Measurements from ENCODE around the gene ZAR1L.

Gene ZAR1L

GRCh38 chr13:32300920-32301319 is 14.2 kb downstream of the ZAR1L start:
- no peak for DNase-seq

DNA sequence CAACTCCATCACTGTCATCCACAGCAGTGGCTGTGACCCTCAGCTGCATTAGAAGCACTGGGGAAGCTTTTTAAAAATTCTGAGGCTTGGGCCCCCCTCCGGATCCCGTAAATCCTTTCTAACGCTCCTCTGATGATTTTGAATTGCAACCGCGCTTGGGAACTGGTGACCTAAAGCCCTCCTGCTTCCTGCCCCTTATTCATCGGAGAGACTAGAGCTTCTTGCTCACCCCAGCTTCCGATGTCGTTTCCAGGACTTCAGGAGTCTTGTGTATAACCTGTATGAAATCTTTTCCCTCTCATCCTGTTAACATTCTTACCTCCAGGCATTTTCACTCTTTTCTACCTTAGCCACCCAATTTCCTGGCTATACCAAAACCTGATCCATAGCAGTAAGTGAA is 14.8 kb downstream of the ZAR1L start:
- DNase-seq = no peak

GRCh38 chr13:32299893-32300292 is 15.3 kb downstream of the ZAR1L start:
- DNase-seq = no peak

DNA sequence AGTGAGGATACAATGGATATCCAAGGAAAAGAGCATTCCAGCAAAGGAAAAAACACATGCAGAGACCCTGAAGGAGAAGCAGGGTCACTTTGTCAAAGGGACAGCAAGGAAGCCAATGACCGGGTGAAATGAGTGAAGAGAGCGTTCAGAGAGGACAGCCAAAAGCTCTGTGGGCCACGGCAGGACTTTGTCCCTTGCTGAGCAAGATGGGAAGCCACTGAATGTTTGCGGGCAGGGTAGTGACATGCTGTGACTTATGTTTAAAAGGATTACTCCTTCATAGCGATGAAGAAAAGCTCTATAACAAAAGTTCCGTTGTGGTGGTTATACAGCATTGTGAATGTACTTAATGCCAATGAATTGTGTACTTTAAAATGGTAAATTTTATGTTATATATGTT is 16.5 kb downstream of the ZAR1L start:
- no peak for DNase-seq

DNA sequence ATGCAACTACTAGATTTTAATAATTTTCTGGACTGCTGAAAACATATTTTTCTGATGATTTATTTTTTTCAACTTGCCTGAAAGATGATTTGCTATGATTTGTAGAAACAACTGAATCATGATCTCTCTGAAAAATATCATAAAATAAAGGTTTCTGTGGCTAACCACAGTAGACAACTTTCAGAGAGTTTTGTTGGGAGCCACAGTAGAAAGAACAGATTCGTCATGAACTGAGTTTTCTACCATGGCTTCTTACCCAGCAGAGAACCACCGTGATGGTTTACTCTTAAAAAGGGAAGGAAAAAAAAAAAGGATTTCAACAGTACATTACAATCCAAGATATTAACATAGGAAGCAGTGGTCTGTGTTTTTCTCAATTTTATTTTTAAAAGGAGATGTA is 18.0 kb downstream of the ZAR1L start:
- no peak for DNase-seq

DNA sequence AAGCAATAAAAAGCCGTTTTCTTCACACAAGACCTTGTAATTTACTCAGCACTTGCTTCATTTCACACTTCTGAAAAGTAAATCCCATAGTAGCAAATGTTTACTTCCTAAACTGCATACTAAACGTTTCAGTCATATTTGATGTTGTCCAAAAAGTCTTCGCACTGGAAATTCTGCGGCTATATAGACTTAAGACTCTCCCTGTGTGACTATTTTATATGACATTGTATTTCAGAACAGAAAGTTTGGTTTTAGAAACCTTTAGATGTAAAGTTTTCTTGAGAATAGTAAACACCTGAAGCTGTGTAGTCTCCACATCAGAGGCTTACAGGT is 29.6 kb downstream of the ZAR1L start:
- DNase-seq = no peak

GRCh38 chr13:32284927-32285632 is 30.1 kb downstream of the ZAR1L start:
- no peak for DNase-seq

DNA sequence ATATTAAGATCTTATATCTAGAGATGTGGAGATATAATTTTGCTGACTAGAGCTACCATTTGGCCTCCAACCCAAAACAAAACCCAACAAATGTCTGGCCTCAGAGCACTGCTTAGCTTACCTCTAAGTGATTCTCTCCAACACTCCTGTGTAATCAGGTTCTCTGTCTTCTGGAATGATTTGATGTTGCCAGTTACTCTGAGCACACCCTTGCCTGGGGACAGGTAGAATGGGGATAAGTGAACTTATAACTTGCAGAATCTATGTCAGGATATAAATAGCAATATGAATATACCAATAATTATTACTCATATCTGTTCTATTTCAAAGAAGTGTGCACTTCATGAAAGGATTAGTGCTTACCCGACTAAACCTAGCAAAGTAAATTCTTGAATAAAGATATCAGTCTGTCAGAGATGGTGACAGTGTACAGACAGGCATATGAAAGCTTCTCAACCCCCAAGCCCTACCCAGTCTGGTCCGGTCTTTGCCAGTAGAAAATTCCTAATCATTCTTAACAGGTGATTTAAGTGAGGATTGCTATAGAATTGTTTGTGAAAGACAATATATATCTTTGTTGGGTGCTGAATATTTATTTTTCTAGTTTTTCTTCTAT is 33.0 kb downstream of the ZAR1L start:
- no peak for DNase-seq

- no peak for DNase-seq
These were observed 34.1 kb downstream of the ZAR1L start for GRCh38 chr13:32281096-32281495.

DNA sequence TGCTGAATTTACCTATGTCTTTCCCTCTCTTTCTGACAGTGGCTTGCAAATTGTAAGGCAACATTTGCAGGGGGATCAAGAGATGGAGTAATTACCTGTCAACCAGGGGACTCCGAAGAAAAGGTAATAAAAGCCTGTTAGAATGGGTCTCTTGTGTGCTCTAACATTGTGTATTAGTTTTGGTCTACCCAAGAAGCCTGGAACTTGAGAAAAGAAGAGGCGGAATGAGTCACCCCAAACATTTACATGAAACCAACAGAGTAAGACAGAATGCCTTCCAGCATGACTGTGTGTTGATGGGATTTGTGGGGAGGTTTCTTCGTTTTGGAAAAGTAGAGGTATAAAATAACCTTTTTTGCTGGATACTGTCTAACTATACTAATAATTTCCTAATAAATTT is 36.7 kb downstream of the ZAR1L start:
- no peak for DNase-seq

- no peak for DNase-seq
These were observed 37.3 kb downstream of the ZAR1L start for GRCh38 chr13:32277839-32278238.

GRCh38 chr13:32272021-32272683 is 43.0 kb downstream of the ZAR1L start:
- DNase-seq = no peak

- DNase-seq = no peak
These were observed 47.2 kb downstream of the ZAR1L start for GRCh38 chr13:32267836-32268439.

DNA sequence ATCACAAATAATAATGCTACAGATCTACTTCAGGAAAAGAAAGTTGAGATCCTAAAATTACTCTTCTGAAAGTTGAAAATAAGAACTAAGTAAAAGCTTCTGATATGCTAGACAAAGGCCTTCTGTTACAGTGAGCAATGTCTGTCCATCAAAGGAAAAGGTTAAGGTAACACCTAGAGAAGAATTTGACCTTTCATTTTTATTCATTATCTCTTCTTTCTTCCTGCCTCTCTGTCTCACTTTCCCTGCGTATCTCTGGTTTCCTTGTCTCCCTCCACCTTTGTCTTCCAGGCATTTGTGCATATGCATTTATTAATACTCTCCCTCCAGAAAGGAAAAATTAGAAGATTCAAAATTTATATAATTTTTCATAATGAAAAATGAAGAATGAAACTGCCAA is 49.0 kb downstream of the ZAR1L start:
- no peak for DNase-seq

- no peak for DNase-seq
These were observed 49.4 kb downstream of the ZAR1L start for GRCh38 chr13:32265726-32266125.

GRCh38 chr13:32264407-32264806 is 50.8 kb downstream of the ZAR1L start:
- DNase-seq = no peak

DNA sequence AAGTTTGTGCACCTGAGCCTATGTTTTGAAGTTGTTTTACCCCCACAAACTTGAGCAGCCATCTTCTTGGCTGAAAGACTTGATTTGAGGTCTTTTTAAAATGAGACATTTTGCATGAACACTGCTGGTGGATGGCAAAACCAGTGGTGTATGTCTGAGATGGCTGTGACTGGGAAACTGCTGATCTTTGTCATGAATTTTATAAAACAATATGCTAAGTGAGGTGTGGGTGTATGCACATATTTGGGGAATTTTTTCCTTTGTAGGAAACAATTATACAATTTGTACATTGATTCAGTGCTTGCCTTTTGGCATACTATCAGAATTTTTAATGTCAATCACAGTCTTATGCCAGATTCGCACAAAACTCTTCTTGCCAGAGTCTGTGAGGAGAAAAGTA is 52.5 kb downstream of the ZAR1L start:
- DNase-seq = no peak

DNA sequence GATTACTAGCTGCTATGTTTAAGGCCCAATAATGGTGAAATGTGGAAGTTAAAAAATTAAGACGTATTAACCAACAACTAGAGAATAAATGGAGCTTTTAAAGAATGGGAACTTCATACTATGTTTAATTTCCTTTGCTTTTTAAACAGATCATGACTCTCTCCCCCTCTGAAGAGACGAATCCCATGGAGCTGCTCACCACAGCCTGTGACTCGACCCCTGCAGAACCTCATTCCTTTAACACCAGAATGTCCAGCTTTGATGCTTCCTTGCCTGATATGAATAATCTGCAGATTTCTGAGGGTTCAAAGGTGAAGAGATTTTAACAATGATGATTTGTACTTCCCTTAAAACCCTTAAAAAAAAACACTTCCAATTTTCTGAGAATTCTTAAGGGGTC is 53.0 kb downstream of the ZAR1L start:
- DNase-seq = no peak

DNA sequence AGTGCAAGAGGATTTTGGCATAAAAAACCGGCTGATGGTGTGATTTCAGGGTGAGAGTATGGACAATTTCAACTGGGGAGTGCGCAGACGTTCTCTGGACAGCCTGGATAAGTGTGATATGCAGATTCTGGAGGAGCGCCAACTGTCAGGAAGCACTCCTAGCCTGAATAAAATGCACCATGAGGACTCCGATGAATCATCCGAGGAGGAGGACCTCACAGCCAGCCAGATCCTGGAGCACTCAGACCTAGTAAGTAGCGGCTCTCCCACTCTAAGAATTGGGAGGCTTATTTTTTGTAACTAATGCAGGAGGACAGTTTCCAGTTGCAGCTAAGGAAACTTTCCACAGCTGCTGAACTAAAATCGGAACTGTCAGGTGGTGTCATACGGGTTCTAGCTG is 53.6 kb downstream of the ZAR1L start:
- no peak for DNase-seq

- no peak for DNase-seq
These were observed 56.0 kb downstream of the ZAR1L start for GRCh38 chr13:32259116-32259515.

DNA sequence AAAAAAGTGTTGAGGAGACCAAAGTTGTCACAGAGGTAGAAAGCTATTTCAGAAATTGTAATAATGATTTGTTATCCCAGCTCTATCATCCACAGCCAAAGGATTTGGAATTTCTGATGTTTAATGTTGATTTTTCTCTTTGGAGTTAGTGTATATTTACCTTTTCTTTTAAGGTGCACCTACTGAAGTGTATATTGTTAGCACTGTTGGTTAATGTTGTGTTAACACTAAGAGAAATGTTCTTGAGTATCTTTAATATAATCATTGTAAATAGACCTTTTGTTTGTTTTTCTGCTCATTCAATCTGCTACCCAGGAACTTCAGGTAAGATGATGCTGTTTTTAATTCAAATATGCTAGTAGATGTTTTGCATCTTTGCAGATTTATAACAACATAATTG is 57.5 kb downstream of the ZAR1L start:
- DNase-seq = no peak

DNA sequence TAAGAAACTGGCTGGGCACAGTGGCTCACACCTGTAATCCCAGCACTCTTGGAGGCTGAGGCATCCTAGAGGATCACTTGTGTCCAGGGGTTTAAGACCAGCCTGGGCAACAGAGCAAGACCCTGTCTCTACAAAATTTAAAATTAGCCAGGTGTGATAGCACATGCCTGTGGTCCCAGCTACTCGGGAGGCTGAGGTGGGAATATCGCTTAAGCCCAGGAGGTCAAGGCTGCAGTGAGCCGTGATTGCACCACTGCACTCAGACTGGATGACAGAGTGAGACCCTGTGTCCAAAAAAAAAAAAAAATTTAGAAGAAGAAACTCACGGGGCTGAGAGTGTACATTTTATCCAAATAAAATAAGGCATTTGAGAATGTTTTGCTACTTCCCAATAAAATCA is 58.9 kb downstream of the ZAR1L start:
- no peak for DNase-seq

DNA sequence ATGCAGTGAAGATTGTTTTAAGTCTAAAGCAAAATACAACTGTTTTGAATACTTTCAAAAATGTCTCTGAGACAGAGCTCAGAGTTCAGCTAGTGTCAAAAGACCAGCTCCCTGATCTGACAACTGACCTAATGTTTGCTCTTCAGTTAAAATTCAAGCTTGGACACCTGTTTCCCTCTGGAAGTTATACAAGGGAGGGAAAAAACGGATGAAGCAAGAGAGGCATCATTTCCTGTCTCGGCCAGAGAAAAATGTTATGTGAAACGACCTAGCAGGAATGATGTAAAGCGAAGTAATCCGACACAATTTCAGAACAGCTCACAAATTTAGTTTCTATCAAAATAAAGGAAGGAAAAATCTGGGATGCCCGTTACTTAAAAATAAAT is 59.4 kb downstream of the ZAR1L start:
- DNase-seq = no peak
